Endothelial cell of hepatic sinusoid (primary cell): ENCODE measurements around the gene UVSSA.
"Not testable (repeated sequence)": the region's sequence is repeated elsewhere in the genome, so short reads cannot be mapped to it uniquely, and the experiment has no call there.

Experiments used
- in situ Hi-C: cut with HindIII; loops from 2 replicates; pipeline ENCODE4 v1.10.0; 2017; ENCODE audit warnings: low sequenced_read_pairs

Gene UVSSA

GRCh38 chr4:1315836-1316536 lies 31.0 kb upstream of the UVSSA start:
- in situ Hi-C loops, result no loop called here

- in situ Hi-C loops, result no loop called here
These were observed 30.4 kb upstream of the UVSSA start for GRCh38 chr4:1316537-1317168.

DNA sequence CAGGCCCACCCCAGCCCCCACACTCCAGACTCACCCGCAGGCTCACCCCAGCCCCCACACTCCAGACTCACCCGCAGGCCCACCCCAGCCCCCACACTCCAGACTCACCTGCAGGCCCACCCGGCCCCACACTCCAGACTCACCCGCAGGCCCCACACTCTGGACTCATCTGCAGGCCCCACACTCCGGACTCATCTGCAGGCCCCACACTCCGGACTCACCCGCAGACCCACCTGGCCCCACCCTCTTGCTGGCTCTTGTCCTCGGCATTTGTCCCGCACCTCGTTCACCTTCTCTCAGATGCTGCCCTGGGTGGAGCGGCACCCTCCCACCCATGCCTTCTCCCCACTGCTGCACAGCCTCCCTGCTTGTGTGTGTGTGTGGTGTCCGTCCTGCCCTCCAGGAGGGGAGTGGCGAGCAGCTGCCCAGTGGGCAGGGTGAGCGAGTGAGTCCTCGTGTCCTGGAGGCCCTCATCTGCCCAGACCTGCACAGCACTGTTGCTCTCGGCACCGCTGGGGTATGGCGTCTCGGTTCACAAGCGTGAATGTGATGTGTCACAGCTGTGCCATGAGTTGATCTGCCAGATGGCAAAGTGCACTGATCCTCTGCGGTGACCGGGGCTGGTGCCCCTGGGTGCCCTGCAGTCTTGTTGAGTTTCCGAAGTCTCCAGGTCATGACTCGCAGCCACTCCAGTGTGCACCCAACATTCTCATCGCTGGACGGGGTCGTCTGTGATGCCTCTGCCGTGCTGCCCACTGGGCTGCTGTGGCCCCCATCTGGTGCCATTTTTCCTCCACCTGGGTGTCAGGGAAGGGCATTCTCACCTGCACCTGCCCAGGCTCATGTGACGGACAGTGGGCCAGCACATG lies 29.6 kb upstream of the UVSSA start:
- in situ Hi-C loops, result no loop called here

DNA sequence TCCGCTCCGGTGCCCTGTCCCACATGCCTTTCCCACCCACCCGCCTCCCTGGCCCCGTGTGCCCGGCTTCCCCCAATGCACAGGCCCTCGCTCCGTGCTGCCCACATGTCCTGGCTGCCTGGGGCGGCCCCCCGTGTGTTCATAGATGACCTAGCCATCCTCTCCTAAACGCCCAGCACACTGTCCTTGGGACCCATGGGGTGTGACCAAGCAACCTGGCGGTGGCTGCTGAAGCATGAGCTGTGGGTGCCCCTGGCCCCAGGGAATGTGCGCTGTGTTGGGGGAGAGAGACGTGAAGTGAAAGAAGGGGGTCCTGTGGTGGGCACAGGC lies 29.0 kb upstream of the UVSSA start:
- in situ Hi-C loops, result no loop called here

DNA sequence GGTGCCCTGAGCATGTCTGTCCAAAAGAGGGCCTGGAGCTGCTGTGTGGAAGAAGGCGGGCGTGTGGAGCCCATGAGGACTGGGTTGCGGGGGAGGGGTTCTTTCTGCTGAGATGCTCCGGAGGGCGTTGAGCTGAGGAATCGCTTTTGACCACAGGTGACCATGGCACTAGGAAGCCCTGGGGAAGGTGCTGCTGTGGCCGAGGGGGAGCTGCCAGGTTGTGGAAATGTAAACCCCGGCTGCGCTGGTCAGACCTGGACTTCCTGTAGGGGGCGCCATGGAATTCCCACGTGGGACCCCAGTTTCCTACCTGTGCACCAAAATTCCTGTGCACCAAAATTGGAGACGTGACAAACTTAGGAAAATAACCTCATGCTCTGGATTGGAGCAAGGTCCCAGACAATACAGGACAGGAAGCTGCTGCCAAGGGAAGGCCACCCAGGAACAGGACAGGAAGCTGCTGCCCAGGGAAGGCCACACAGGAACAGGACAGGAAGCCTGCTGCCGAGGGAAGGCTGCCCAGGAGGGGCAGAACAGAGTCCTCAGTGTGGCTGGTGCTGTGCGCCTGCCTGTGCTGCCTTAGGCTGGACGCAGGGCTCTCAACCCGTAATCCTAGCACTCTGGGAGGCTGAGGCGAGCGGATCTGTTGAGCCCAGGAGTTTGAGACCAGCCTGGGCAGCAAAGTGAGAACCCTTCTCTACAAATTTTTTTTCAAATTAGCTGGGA lies 28.4 kb upstream of the UVSSA start:
- in situ Hi-C loops, result no loop called here

DNA sequence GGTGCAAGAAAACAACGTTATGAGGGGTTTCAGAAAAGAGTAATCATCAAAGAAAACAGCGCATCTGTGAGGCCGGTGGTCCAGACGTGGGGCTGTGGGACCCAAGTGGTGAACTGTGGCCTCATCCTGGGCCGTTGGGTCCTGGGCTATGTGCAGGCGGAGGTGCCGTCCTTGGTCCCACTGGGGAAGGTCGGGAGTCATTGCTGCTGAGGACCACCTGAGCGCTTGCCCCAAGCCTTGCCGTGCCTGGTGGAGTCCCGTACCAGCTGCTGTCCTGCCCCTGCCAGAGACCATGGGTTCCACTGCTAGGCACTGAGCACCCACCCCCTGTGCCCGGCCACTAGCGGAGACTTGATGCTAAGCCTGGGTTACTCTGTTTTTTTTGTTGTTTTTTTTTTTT lies 25.5 kb upstream of the UVSSA start:
- in situ Hi-C loops, result no loop called here

DNA sequence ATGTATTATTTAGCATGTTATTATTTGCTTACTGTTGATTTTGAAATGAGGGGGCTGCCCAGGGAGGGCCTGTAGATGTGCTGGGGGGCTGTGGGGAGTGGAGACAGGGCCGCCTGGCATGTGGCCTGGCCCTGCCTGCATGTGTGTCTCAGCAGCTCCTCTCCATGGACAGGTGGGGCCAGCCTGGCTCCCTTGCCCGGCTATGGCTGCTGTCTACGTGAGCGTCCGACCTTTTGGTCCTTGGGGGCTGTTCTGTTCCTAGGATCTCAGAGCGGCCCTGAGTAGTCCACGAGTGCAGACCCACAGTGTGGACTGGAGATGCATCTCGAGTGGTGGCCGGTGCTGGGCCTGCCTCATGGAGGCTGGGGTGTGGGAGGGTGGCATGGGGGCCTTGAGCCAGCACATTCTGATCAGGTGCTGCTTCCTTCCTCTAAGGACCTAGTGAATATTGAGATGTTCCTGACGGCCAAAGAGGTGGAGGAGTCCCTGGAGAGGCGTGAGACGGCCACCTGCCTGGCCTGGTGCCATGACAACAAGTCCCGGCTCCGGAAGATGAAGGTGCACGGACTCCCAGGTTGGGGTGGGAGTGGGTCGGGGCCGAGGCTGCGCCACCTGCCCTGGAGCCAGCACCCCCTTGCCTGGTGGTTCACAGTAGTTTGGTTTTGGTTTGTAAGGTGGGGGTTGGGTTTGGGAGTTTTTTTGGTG lies 24.9 kb upstream of the UVSSA start:
- in situ Hi-C loops, result no loop called here

DNA sequence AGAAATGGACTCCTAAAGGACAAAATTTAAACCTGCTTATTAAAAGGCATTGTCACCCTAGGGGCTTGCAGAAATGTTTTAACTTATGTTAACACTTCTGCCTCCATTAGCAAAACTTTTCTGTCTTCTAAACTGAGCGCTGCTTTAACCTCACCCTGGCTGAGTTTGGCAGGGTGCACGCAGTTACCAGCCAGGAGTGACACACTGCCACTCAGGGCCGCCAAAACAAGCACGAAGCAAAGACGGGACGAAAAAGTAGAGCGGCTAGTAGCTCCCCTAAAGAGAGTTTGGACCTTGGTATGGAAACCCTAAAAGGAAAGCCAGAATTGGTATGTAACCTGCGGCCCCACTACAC lies 23.8 kb upstream of the UVSSA start:
- in situ Hi-C loops, result no loop called here

- in situ Hi-C loops, result no loop called here
These were observed 23.2 kb upstream of the UVSSA start for GRCh38 chr4:1323635-1324442.

DNA sequence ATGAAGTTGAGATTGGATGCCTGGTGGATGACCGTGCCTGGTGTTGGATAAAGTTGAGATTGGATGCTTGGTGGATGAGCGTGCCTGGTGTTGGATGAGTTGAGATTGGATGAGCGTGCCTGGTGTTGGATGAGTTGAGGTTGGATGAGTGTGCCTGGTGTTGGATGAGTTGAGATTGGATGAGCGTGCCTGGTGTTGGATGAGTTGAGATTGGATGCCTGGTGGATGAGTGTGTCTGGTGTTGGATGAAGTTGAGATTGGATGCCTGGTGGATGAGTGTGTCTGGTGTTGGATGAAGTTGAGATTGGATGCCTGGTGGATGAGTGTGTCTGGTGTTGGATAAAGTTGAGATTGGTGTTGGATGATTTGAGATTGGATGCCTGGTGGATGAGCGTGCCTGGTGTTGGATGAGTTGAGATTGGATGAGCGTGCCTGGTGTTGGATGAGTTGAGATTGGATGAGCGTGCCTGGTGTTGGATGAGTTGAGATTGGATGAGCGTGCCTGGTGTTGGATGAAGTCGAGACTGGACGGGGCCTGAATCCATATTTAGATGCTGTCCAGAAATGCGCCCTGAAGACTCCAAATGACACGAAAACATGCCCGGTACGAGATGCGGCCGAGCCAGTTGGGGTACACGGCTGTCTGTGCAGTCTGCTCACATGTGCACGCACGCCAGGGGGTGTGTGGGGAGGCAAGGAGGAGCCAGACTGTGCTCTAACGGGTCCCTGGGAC lies 22.4 kb upstream of the UVSSA start:
- in situ Hi-C loops, result not testable (repeated sequence)

DNA sequence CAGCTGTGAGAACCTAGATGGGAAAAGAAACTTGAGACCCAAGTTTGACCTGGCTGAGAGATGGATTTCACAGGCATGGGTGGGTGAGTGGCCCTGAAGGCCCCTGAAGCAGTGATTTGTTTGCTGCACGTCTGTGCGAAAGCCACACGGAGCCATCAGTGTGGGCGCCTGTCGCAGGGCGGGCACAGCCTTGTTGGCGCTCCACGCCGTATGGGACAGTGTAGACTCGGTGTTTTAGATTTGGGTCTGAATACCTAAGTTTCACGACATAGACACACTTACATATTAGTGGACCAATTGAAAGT lies 21.9 kb upstream of the UVSSA start:
- in situ Hi-C loops, result no loop called here

DNA sequence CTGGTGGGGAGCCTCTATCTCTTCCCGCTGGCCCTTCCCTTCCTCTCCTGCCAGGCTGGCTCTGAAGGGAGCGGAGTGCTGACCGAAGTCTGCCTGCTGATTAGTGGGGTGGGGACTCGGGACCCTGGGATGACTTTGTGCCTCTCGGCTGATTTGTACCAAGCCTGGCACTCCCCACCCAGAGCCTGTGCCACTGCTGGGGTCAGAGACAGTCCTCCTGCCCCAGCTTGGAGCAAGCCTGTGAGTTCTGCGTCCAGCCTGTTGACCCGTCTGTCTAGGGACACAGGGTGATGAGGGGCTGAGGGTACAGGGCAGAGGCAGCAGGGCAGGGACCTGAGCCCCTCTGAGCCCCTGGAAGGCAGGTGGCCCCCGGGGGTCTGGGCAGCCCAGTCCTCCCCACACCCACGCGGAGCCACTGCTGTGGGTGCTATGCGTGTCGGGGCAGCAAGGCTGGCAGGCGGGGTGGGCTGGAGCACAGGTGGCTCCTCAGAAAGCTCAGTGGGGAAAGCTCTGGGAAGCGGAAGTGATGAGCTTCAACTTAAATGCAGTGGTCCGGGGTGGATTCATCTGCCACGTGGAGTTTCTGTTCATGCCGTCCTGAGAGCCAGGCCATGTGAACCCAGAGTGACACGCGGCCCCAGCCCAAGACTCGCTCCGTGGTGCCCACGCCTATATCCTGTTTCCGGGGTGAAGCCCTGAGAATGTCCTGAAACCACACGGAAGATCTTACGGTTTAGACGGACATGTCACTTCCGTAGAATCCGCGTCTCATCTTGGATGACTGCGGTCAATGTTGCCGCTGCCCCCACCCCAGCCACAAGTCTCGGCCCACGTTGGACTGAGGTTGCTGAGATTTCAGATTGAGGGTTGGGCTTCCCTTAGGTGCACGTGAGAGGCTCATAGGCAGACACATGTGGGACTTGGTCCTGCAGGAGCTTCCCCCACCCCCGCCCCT lies 21.1 kb upstream of the UVSSA start:
- in situ Hi-C loops, result no loop called here

DNA sequence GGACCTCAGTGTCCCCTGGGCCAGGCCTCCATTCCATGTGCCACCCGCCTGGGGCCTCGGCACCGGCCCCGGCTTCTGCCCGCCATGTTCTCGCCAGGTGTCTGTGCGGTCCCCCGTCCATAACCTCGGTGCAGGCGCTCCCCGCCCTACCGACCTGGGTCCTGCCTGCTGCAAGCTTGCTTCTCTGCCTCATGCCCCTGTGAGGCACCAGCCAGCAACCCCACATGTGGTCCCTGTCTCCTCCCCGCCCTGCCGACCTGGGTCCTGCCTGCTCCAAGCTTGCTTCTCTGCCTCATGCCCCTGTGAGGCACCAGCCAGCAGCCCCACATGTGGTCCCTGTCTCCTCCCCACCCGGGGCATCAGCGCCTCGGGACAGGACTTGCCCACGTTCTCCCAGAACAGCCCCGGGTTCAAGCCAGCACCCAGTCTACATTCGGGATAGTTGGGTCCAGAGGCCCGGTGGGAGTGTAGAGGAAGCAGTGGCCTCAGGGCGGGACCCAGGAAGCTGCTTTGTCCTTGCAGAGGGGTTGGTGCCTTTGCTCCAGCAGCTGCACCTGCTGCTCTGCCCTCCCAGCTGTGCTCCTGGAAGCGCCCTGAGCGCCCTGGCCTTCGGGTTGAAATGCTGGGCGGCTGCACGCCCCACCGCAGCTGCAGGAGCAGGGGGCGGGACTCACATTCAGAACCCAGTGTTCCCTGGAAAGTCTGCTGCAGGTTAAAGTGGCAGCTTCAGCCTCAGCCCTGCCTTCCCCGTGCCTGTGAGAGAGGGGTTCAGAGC lies 20.1 kb upstream of the UVSSA start:
- in situ Hi-C loops, result no loop called here

DNA sequence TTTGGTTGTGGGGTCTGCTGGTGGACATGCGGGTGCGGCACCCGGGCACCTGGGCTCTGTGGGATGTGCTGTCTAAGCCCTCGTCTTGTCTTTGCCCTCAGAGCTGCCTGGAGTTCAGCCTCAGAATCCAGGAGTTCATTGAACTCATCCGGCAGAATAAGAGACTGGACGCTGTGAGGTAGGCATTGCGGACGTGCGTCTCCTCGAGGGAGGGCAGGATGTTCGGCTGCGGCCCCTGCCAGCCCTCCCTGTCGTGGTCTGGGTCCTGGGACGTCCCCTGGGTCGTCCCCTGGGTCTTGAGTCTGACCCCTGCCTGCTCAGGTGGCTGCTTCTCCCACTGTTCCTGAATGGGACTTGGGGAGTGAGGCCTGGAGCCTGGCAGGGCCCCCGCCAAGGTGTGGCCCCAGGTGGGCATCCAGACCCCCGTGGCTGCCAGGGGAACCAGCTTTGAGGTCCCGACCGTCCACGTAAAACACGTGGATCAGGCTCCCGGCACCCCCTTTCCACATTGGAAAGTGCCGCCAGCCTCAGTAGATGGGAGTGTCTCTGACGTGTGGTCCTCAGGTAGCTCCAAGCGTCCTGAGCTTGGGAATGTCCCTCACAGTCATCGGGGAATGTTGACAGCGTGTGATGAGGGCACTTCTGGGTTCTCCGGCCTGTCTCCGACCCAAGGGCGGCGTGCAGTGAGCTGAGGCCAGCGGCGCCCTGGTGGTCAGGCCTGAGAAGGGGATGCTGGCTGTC lies 19.3 kb upstream of the UVSSA start:
- in situ Hi-C loops, result no loop called here

DNA sequence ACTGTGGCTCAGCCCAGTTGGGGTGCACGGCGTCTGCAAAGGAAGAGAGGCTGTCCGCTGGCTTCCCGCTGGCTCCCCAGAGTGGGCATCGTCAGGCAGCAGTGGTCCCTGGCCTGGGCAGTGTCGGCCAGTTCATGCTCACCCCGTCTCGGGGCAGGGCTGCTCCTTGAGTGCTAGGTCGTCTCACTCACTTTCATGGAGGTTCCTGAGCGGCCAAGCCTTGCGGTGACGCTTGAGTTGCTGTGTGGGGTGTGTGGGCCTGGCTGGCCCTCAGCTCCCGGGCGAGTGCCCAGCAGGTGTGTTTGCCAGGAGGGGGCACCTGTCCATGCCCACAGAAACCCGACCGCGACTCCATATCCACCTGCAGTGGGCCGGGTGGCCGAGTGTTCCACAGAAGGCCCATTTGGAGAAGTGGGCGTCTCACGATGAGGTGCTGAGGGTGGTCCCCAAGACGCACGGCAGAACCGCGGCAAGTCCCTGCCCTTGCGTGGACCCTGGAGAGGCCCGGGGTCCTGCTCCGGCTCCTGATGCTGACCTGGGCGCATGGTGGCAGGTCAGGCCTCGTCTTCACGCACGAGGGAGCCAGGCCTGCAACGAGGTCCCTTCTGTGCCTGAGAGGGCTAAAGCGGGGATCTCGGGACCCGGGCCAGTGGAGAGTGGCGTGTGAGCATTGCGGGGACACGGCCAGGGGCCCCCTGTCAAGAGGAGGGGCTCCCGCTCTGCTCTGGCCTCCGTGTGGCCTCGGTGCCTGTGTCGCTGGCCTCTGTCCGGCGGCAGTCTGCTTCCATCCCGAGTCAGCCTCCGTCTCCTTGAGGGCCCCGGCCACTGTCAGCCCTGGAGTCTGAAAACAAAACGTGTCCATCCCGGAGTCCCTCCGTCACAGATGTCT lies 18.5 kb upstream of the UVSSA start:
- in situ Hi-C loops, result no loop called here
